ENCODE results near the gene TBC1D17. TPM values are rescaled to one million over a fixed set of nuclear protein-coding genes. Genes with fewer than 3 reads are reported as not detected.

TBC1D17 gene
- polyA plus RNA-seq, 1 donor (not counting 4 experiments of a cell fraction or from before 2014, with no cell fraction given): 9.4 TPM

DNA sequence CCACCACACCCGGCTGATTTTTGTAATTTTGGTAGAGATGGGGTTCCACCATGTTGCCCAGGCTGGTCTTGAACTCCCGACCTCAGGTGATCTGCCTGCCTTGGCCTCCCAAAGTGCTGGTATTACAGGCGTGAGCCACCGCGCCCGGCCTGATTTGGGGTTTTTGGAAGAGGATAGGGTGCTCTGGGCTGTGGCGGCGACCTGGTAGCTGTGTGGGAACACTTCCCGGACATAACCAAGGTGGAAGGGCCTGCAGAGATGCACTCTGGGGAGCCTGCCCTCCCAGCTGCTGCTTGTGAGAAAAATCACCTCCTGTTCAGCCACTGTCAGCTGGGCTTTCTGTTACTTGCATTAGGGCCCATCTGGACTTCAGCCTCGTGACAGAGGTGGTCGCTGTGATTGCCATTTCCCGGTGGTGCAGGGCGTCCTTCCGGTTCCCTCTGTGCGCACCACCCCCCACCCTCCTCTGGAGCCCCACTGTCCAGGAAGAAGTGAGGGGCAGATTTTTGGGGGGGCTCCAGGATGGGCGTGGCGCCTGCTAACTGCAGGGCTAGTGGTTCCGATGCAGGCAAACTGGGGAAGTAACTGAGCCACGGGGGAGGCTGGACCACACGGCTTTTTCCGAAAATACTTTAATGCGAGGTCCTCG, 11.7 kb downstream of the TBC1D17 start:
- Histone ChIP-seq H3K9me3 (ENCODE audit: control insufficient read depth, low read depth, low read length) (no peaks in the 10 kb centered on the region), H2AFZ (ENCODE audit: control insufficient read depth, low read length) (no peak overlapping the region), H3K27ac (ENCODE audit: control insufficient read depth, insufficient read depth, low read length) (no peak overlapping the region), H4K20me1 (ENCODE audit: control insufficient read depth, extremely low read depth, insufficient read depth, low read length) (no peaks in the 10 kb centered on the region), H3K36me3 (ENCODE audit: control insufficient read depth in 2 of 2, extremely low read depth in 1 of 2, insufficient read depth in 2 of 2, low read length in 2 of 2) (peaks cover 2 to 5% of the 10 kb centered on the region in 2 experiments), H3K27me3 (ENCODE audit: control insufficient read depth, extremely low read depth, insufficient read depth, low read length) (peaks cover 7% of the 10 kb centered on the region), H3K79me2 (ENCODE audit: control insufficient read depth, insufficient read depth, low read length) (no peaks in the 10 kb centered on the region), H3K4me1 (ENCODE audit: control insufficient read depth, extremely low read depth, insufficient read depth, low read length) (peaks cover 7% of the 10 kb centered on the region), H3K9me1 (ENCODE audit: control insufficient read depth, extremely low read depth, insufficient read depth, low read length) (no peaks in the 10 kb centered on the region), H3K4me3 (ENCODE audit: control insufficient read depth in 2 of 3, extremely low read depth in 1 of 3, insufficient read depth in 2 of 3, low read depth in 1 of 3, low read length in 3 of 3) (no peak overlapping the region), H3K9ac (ENCODE audit: control insufficient read depth, extremely low read depth, insufficient read depth, low read length) (no peak overlapping the region), H3K4me2 (ENCODE audit: control insufficient read depth, extremely low read depth, insufficient read depth, low read depth, low read length) (no peak overlapping the region)
- DNase-seq (ENCODE audit: low read depth, low spot score): no peak
- no peak for FAIRE-seq
- TF ChIP-seq, protein P1, sequence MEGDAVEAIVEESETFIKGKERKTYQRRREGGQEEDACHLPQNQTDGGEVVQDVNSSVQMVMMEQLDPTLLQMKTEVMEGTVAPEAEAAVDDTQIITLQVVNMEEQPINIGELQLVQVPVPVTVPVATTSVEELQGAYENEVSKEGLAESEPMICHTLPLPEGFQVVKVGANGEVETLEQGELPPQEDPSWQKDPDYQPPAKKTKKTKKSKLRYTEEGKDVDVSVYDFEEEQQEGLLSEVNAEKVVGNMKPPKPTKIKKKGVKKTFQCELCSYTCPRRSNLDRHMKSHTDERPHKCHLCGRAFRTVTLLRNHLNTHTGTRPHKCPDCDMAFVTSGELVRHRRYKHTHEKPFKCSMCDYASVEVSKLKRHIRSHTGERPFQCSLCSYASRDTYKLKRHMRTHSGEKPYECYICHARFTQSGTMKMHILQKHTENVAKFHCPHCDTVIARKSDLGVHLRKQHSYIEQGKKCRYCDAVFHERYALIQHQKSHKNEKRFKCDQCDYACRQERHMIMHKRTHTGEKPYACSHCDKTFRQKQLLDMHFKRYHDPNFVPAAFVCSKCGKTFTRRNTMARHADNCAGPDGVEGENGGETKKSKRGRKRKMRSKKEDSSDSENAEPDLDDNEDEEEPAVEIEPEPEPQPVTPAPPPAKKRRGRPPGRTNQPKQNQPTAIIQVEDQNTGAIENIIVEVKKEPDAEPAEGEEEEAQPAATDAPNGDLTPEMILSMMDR (optimal IDR thresholded peaks at IDR 0.05 in 1 of 3, IDR thresholded peaks at IDR 0.05 in 1 of 3, conservative IDR thresholded peaks at IDR 0.05 in 1 of 3; ENCODE audit: extremely low read depth in 1 of 3, insufficient read depth in 2 of 3, low read length in 3 of 3): no peak
- TF ChIP-seq EZH2 (IDR thresholded peaks at IDR 0.05; ENCODE audit: low read length): no peak
- dilution Hi-C loops (cut with MboI; ENCODE audit: extremely low pct_ligation_motif_present, low sequenced_read_pairs): no loop called here

DNA sequence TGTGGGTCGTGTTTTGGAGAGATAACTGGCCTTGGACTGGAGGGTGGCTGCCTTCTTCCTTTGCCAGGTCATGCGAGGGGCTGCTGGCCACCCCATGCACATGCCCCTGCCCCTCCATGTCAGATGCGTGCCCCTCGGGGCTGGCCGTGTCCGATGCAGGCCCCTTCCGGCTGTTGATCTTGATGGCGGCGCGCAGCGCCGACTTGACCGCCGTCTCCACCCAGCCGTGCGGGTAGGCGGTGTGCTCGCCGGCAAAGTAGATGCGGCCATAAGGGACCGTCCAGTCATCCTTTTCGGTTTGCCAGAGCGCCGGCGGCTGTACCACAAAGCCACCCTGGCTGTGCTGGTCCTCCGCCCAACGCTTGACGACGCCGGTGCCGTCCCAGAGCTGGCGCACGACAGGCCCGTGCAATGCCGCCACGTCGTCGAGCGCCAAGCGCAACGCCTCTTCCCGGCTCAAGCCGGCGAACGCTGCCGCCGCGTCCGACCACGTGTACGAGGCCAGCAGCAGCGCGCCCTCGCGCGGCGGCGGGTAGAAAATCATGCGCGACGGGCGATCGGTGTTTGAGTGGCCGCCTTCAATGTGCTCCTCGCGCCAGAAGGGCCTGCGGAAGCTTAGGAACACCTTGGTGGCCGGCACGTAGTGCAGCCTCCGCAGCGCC, 12.3 kb downstream of the TBC1D17 start:
- Histone ChIP-seq H3K27ac (ENCODE audit: control insufficient read depth, insufficient read depth, low read length) (no peak overlapping the region), H3K4me2 (ENCODE audit: control insufficient read depth, extremely low read depth, insufficient read depth, low read depth, low read length) (peak overlapping the region; percentile 58), H2AFZ (ENCODE audit: control insufficient read depth, low read length) (peak overlapping the region; percentile 58), H3K4me1 (ENCODE audit: control insufficient read depth, extremely low read depth, insufficient read depth, low read length) (peaks cover 3% of the 10 kb centered on the region), H3K9me3 (ENCODE audit: control insufficient read depth, low read depth, low read length) (no peaks in the 10 kb centered on the region), H3K9me1 (ENCODE audit: control insufficient read depth, extremely low read depth, insufficient read depth, low read length) (no peaks in the 10 kb centered on the region), H3K79me2 (ENCODE audit: control insufficient read depth, insufficient read depth, low read length) (no peaks in the 10 kb centered on the region), H3K9ac (ENCODE audit: control insufficient read depth, extremely low read depth, insufficient read depth, low read length) (no peak overlapping the region), H4K20me1 (ENCODE audit: control insufficient read depth, extremely low read depth, insufficient read depth, low read length) (no peaks in the 10 kb centered on the region), H3K36me3 (ENCODE audit: control insufficient read depth in 2 of 2, extremely low read depth in 1 of 2, insufficient read depth in 2 of 2, low read length in 2 of 2) (peaks cover 0 to 2% of the 10 kb centered on the region in 2 experiments), H3K4me3 (ENCODE audit: control insufficient read depth in 2 of 3, extremely low read depth in 1 of 3, insufficient read depth in 2 of 3, low read depth in 1 of 3, low read length in 3 of 3) (peak overlapping the region in 1 of 3 experiments; percentile 12), H3K27me3 (ENCODE audit: control insufficient read depth, extremely low read depth, insufficient read depth, low read length) (peaks cover 7% of the 10 kb centered on the region)
- FAIRE-seq: no peak
- dilution Hi-C loops (cut with MboI; ENCODE audit: extremely low pct_ligation_motif_present, low sequenced_read_pairs): no loop called here
- DNase-seq (ENCODE audit: low read depth, low spot score): no peak
- no peak for TF ChIP-seq EZH2 (IDR thresholded peaks at IDR 0.05; ENCODE audit: low read length)
- TF ChIP-seq, protein P1 (optimal IDR thresholded peaks at IDR 0.05 in 1 of 3, IDR thresholded peaks at IDR 0.05 in 1 of 3, conservative IDR thresholded peaks at IDR 0.05 in 1 of 3; ENCODE audit: extremely low read depth in 1 of 3, insufficient read depth in 2 of 3, low read length in 3 of 3): peak; percentile 65 to 88 (median 87)
